Mammary epithelial cell (primary cell): ENCODE results near the gene CCT5.

ENCODE experiments used
- CTCF ChIP-seq, 2 donors: IDR thresholded peaks in 1 of 2; conservative IDR thresholded peaks in 1 of 2; 2 replicates each; pipeline ENCODE4 v1.5.1; 2011 to 2012; ENCODE audit warnings: inconsistent platforms in 2 of 2, low read length in 2 of 2, mild to moderate bottlenecking in 2 of 2, control low read depth in 1 of 2, low read depth in 1 of 2; ENCODE audit not compliant: insufficient read depth in 1 of 2; ENCODE audit errors: extremely low read depth in 1 of 2
- EZH2 ChIP-seq: IDR thresholded peaks from 2 replicates; pipeline ENCODE4 v1.6.1; 2012; ENCODE audit warnings: low read length, inconsistent platforms, borderline replicate concordance

GRCh38 chr5:10228288-10228687 is 21.8 kb upstream of the CCT5 start:
- TF ChIP-seq CTCF (conservative IDR thresholded peaks at IDR 0.05 in 1 of 2, IDR thresholded peaks at IDR 0.05 in 1 of 2; ENCODE audit: extremely low read depth in 1 of 2, insufficient read depth in 1 of 2, low read depth in 1 of 2, low read length in 2 of 2) (no peak), EZH2 (no peak)
